ENCODE results near the gene DHRS4.
A peak's percentile ranks its signal among the peaks of the same experiment; 100 is the strongest.
"Not testable (repeated sequence)": the region's sequence is repeated elsewhere in the genome, so short reads cannot be mapped to it uniquely, and the experiment has no call there.

DHRS4 gene

DNA sequence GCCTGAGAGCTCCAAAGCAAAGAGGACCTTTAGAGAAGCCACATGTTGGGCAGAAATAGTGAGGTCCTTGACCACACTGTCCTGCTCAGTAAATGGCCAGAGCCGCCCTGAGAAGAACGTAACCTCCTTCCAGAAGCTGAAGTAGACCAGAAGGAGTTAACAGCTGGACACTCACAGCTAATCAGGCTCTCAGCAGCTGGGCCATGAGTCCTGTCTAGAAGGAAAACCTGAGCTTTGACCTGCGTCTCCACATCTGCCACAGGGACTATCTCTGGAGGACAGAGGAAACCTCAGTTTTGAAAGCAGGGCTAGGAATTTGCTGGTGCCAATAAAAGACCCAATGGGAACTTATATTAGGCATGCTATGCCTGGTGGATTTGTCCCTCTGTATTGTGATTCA, 12.3 kb upstream of the DHRS4 start:
- DNase-seq (ENCODE audit: low spot score) = no peak

GRCh38 chr14:23941669-23942068, 11.9 kb upstream of the DHRS4 start:
- no peak for DNase-seq (ENCODE audit: low spot score)

DNA sequence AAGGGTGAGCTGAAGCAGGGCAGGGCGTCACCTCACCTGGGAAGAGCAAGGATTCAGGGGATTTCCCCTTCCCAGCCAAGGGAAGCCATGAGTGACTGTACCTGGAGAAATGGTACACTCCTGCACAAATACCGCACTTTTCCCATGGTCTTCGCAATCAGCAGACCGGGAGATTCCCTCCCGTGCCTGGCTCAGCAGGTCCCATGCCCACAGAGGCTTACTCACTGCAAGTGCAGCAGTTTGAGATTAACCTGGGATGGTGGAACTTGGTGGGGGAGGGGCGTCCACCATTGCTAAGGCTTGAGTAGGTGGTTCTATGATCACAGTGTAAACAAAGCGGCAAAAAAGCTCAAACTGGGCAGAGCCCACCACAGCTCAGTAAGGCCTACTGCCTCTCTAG, 11.0 kb upstream of the DHRS4 start:
- DNase-seq (ENCODE audit: low spot score) = no peak

DNA sequence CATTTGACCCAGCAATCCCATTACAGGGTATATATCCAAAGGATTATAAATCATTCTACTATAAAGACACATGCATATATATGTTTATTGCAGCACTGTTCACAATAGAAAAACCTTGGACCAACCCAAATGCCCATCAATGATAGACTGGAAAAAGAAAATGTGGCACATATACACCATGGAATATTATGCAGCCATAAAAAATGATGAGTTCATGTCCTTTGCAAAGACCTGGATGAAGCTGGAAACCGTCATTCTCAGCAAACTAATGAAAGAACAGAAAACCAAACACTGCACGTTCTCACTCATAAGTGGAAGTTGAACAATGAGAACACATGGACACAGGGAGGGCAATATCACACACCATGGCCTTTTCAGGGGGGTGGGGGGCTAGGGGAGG, 4.5 kb upstream of the DHRS4 start:
- not testable (repeated sequence) for DNase-seq (ENCODE audit: low spot score)

- DNase-seq (ENCODE audit: low spot score) = no peak
Measured at GRCh38 chr14:23950411-23951135, 3.0 kb upstream of the DHRS4 start.

- not testable (repeated sequence) for DNase-seq (ENCODE audit: low spot score)
Measured at GRCh38 chr14:23951136-23951466, 2.5 kb upstream of the DHRS4 start.

DNA sequence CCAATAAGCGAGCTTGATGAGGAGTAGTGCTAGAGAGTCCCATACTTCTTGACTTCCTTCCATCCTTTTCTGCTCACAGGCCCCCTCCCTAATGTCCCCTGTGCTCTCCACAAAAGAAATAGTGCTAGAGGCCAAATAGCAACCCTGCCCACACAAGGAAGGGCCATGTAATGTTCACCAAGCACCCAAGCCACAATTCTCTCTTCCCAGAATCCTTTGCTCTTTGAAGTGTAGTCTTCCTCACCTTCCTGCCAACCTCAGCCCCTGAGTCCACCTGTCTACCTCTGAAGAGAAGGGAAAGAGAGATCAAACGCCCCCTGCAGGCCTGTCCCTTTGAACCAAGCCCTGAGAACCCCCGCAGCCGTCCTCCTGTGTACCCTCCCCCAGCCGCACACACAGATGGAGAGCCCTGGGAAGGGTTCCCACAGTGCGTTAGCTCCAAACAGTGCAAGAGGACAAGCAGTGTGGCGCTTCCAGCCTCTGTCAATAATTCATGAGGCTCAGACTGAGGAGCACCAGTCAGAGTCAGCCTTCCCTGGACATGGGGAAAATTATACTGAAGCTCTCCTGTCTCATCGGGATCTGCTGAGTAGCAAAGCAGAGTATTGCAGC, 1.9 kb upstream of the DHRS4 start:
- no peak for DNase-seq (ENCODE audit: low spot score)

DNA sequence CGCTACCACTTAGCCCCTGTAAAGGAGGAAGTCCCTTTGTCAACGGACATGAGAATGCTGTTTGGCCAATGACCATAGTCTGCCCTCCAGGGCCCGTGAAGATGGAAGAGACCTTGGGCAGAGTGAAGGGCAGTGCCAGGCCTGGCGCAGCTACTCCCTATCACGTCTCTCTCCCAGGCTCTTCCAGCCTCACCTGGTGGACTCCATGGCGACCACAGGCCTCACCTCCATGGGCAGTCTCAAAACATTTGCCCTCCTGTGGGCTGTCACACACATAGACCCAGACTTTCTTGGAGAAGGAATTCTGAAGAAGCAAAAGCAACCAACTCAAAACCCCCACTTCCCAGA, 480 bp upstream of the DHRS4 start:
- not testable (repeated sequence) for DNase-seq (ENCODE audit: low spot score)

DNA sequence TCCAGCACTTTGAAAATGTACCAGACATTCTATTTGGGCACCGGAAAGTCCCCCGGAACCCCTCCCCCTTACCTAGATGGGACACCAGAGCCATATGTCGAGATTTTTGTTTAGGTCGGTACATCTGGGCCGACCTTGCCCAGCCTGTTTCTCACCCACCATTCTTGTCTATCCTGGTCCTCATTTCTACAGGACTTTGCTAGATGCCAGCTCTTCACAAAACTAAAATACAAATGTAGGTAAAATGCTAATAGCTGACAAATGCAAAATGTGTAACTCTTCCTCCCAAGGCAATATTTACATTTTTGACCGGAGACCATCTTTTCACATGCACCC, 677 bp downstream of the DHRS4 start:
- not testable (repeated sequence) for DNase-seq (ENCODE audit: low spot score)

DNA sequence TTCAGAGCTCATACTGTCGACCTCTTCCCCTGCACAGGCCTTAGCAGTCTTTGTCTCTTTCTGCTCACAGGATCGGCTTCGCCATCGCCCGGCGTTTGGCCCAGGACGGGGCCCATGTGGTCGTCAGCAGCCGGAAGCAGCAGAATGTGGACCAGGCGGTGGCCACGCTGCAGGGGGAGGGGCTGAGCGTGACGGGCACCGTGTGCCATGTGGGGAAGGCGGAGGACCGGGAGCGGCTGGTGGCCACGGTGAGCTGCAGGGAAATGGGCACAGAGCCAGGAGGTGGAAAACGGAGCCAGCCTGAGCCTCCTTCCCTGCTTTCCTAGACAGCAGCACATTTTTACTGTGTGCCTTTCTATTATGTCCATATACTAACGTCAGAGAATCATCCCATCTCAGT, 1.4 kb downstream of the DHRS4 start:
- DNase-seq (ENCODE audit: low spot score) = not testable (repeated sequence)

GRCh38 chr14:23955811-23956210, 2.2 kb downstream of the DHRS4 start:
- not testable (repeated sequence) for DNase-seq (ENCODE audit: low spot score)

GRCh38 chr14:23957913-23958569, 4.5 kb downstream of the DHRS4 start:
- not testable (repeated sequence) for DNase-seq (ENCODE audit: low spot score)

GRCh38 chr14:23960899-23961298, 7.3 kb downstream of the DHRS4 start:
- not testable (repeated sequence) for DNase-seq (ENCODE audit: low spot score)

DNA sequence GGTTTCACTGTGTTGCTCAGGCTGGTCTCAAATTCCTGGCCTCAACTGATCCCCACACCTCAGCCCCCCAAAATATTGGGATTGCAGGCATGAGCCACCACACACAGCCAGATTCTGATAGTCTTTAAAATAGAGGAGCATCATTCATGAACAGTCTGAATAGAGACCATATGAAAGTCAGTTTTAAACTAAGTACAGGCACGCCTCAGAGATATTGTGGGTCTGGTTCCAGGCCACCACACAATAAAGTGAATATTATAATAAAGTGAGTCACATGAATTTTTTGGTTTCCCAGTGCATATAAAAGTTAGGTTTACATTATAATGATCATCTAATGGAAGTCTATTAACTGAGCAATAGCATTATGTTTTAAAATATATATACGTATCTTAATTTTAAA, 8.1 kb downstream of the DHRS4 start:
- not testable (repeated sequence) for DNase-seq (ENCODE audit: low spot score)

DNA sequence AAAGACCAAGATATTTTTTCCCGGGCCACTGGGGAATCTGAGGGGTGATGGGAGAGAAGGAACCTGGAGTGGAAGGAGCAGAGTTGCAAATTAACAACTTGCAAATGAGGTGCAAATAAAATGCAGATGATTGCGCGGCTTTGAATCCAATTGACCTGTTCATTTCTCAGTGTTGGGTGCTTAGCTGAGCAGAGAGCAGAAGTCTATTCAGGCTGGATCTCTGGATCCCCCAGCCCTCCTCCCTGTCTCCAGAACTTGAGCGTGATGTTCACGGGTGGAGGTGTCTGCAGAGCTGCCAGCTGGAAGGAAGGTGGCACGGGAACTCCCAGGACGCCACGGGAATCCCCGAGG, 15.5 kb downstream of the DHRS4 start:
- DNase-seq (ENCODE audit: low spot score) = not testable (repeated sequence)

DNA sequence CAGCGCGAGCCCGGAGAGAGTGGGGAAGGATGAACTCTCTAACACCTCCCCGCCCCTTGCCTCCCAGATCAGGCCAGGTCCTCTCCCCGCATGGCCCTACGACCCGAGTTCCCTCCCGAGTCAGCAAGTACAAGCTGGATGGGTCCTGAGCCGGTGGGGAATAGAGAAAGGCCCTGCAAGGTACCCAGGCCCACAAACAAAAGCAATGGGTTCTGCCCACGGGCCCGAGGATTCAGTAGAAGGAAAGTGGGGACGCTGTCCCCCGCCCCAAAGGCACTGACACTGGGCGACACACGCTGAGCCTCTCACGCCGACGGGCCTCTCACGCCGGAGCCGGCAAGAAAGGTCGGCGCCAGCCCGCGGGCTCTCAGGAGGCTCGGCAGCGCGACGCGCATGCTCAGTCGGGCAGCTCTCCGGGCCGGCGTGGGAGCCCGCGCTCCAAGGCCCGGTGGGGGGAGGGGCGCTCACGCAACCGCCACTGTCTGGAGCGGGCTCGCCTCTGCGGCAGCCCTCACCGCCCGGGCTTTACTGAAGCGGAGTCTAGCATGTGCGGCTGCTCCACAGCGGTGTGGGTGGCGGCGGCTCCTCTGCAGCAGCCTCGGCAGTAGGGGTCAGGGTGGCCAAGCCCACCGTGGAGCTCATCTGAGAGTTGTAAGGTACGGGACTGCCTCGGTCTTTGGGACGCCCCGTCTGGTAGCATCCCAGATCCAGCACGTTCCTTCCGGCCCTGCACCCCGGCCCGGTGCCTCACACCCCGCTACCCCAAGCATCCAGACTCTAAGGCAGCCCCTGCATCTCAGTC, 16.1 kb downstream of the DHRS4 start:
- DNase-seq (ENCODE audit: low spot score) = not testable (repeated sequence)

GRCh38 chr14:23970283-23970659, 16.7 kb downstream of the DHRS4 start:
- not testable (repeated sequence) for DNase-seq (ENCODE audit: low spot score)

- DNase-seq (ENCODE audit: low spot score) = peak; percentile 8
Measured at GRCh38 chr14:23973178-23973577, 19.6 kb downstream of the DHRS4 start.

DNA sequence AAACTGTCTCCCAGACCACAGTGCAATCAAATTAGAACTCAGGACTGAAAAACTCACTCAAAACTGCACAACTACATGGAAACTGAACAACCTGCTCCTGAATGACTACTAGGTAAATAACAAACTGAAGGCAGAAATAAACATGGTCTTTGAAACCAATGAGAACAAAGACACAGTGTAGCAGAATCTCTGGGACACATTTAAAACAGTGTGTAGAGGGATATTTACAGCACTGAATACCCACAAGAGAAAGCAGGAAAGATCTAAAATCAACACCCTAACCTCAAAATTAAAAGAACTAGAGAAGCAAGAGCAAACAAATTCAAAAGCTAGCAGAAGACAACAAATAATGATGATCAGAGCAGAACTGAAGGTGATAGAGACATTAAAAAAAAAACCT, 20.5 kb downstream of the DHRS4 start:
- DNase-seq (ENCODE audit: low spot score) = not testable (repeated sequence)

DNA sequence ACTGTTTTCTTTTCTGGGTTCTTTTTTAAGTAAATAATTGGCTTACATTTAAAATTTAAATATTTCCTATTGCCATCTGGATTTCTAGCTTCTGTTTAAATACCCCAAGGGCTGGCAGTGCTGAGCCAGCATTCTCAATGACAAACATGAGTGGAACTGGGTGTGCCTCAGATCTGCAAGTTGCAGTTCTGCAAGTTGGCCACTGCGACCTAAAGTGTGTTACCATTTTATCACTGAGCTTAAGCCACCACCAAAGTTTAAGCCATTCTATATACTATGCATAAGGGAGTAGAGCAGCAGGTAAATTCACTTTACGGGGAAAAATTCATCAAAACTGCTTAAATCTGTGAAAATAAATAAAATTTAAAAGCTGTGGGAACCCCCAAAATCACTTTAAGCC, 23.6 kb downstream of the DHRS4 start:
- peak; percentile 8 for DNase-seq (ENCODE audit: low spot score)

DNA sequence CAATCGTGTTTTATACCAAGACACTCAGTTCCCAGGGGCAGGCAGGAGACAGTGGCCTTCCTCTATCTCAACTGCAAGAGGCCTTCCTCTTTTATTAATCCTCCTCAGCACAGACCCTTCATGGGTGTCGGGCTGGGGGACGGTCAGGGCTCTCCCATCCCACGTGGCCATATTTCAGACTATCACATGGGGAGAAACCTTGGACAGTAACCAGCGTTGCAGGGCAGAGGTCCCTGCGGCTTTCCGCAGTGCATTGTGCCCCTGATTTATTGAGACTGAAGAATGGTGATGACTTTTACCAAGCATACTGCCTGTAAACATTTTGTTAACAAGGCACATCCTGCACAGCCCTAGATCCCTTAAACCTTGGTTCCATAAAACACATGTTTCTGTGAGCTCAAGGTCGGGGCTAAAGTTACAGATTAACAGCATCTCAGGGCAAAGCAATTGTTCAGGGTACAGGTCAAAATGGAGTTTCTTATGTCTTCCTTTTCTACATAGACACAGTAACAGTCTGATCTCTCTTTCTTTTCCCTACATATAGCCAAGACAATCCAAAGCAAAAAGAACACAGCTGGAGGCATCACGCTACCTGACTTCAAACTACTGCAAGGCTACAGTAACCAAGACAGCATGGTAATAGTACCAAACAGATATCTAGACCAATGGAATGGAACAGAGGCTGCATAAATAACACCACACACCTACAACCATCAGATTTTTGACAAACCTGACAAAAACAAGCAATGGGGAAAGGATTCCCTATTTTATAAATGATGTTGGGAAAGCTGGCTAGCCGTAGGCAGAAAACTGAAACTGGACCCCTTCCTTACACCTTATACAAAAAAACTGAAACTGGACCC, 28.6 kb downstream of the DHRS4 start:
- not testable (repeated sequence) for DNase-seq (ENCODE audit: low spot score)

Data from SW480 (cell line).